ENCODE results near the gene KCNJ11. TPM values are rescaled to one million over a fixed set of nuclear protein-coding genes. Genes with fewer than 3 reads are reported as not detected.

The KCNJ11 gene
- total and polyA plus RNA-seq, 5 donors: 9.2 to 33.1 (median 22.6) TPM

DNA sequence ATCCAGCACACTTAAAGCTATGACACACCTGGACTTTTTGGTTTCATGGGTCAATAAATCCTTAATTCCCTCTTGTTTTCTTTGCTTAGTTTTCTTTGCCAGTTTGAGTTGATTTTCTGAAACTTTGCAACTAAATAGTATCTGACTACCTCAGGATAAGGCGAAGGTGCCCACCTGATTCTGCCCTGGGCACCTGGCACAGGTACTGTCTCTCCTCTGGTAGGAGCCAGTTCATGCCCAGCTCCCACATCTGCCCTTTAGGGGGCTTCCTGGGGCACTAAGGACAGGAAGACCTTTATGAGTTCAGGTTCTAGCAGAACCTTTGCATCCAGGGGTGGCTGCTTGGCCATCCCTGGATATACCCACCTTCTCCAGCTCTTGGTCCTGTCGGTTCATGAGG, 19.6 kb upstream of the KCNJ11 start:
- no peak overlapping the region for H3K27ac ChIP-seq (ENCODE audit: low read length)
- DNase-seq (no peak), ATAC-seq (no peak)
- intact Hi-C loops (cut with DNase I): no loop called here
- H3K4me1 ChIP-seq (ENCODE audit: control insufficient read depth, insufficient read depth, low read length): peaks cover 8% of the 10 kb centered on the region
- H3K4me3 ChIP-seq (ENCODE audit: low read length): no peak overlapping the region
- H3K27me3 ChIP-seq (ENCODE audit: control insufficient read depth, insufficient read depth): no peaks in the 10 kb centered on the region
- WGBS: 87% methylated on average over 2 of the region's 2 CpGs
- H3K9me3 ChIP-seq (ENCODE audit: control insufficient read depth, low read length): no peaks in the 10 kb centered on the region

DNA sequence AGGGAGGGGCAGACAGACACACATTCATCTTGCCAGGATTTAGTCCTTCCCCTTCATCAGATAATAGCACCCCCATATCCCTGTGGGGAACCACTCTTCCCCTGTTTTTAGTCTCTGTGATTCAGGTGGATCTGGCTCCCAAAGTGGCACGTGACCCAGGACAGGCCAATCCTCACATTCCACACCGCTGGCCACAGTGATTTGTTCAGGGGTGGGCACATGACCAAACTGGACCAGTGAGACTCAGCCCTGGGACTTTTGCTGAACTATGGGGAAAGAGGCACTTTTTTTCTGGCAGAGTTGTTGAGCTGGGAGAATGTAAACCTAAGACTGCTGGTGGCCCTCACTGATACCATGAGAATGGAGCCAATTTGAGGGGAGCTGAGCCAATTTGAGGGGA, 19.1 kb upstream of the KCNJ11 start:
- no peak overlapping the region for H3K27ac ChIP-seq (ENCODE audit: low read length)

DNA sequence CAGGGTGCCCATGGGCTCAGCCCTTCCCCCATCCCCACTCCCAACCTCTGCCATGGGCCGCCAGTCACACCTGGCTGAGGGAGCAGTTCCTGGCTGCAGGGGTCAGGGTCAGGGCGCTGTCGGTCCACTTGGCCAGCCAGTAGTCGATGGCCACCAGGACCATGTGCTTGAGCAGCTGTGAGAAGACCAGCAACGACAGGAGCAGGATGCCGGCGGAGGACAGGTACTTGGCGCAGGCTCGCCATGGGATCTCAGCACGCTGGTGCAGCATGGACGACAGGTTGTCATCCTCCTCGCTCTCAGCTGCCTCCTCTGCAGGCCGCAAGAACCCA, 18.3 kb upstream of the KCNJ11 start:
- intact Hi-C loops (cut with DNase I): no loop called here
- H3K9me3 ChIP-seq (ENCODE audit: control insufficient read depth, low read length): no peaks in the 10 kb centered on the region
- 92% methylated on average over 13 of the region's 13 CpGs for WGBS
- ATAC-seq (no peak), DNase-seq (no peak)
- peaks cover 8% of the 10 kb centered on the region for H3K4me1 ChIP-seq (ENCODE audit: control insufficient read depth, insufficient read depth, low read length)
- no peak overlapping the region for H3K4me3 ChIP-seq (ENCODE audit: low read length)
- H3K27me3 ChIP-seq (ENCODE audit: control insufficient read depth, insufficient read depth): no peaks in the 10 kb centered on the region
- peak overlapping the region; percentile 92 for H3K27ac ChIP-seq (ENCODE audit: low read length)

More for the DNA sequence above, 19.1 kb upstream of the KCNJ11 start:
- ATAC-seq (no peak), DNase-seq (no peak)
- intact Hi-C loops (cut with DNase I): no loop called here
- no peaks in the 10 kb centered on the region for H3K9me3 ChIP-seq (ENCODE audit: control insufficient read depth, low read length)
- H3K4me3 ChIP-seq (ENCODE audit: low read length): no peak overlapping the region
- H3K27me3 ChIP-seq (ENCODE audit: control insufficient read depth, insufficient read depth): no peaks in the 10 kb centered on the region
- H3K4me1 ChIP-seq (ENCODE audit: control insufficient read depth, insufficient read depth, low read length): peaks cover 8% of the 10 kb centered on the region
- 94% methylated on average over 2 of the region's 2 CpGs for WGBS

DNA sequence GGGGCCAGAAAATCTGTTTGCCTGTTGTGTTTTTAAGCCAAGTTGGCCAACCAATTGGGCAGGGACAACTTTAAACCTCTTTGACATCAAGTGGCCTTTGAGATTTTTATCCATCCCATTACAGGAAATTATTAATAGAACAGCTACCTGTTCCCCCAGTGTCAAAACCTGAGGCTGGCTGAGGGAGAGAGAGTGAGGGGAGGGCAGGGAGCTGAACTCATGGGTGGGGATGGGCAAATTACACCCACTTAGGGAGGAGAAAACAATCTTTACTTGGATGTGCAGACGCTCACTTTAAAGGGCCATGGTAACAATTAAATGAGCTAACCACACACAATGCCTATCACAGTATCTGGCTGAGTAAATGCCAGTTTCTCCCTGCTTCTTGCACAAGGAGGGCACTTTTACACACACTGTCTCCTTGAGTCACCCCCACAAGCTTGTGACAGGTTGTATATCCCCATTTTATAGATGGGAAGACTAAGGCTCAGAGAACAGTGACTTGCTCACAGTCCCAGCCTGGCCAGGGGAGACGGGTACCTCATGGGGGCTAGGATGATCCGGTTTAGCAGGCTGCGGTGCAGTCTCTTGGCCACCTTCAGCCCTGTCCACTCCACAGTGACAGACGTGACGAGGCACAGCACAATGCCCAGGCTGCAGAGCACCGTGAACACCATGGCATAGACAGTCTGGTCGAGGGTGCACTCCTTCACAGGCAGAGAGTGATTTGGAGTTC, 17.8 kb upstream of the KCNJ11 start:
- DNase-seq (no peak), ATAC-seq (no peak)
- intact Hi-C loops (cut with DNase I): no loop called here
- Histone ChIP-seq H3K9me3 (ENCODE audit: control insufficient read depth, low read length) (no peaks in the 10 kb centered on the region), H3K27me3 (ENCODE audit: control insufficient read depth, insufficient read depth) (no peaks in the 10 kb centered on the region), H3K27ac (ENCODE audit: low read length) (peak overlapping the region; percentile 92), H3K4me3 (ENCODE audit: low read length) (no peak overlapping the region), H3K4me1 (ENCODE audit: control insufficient read depth, insufficient read depth, low read length) (peaks cover 8% of the 10 kb centered on the region)
- 85% methylated on average over 8 of the region's 8 CpGs for WGBS

DNA sequence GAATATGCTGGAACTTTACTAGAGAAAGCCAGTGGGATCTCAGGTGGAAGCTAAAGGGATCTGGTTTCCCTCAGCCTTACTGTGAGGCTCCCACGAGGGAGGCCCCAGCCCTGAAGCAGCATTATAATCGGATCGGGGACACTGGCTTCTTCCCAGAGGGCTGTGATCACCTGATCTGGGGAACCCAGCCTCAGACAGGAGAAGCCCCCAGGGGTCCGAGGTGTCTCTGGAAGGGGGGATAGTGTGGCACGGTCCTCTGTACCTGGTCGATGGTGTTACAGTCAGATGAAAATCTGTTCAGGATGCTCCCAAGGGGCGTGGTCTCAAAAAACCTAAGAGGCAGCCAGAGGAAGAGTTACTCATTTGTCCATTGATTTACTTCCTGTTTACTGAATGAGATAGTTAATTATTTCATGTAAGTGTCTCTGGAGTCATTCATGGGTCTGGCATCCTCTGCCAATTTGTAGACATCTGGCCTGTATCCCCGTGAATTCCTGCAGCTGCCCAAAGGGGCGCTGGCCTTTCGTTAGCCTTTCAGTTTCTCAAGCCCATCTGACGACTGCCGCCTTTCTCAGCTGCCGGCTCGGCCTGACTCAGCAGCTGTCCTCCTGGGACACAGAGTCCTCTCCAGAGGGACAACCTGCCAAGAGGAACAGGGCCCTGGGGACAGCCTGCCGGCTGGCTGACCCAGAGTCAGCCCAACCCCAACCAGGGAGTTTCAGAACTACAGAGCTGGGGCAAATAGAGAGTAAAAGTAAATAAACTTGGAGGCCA, 17.0 kb upstream of the KCNJ11 start:
- DNase-seq (peak; percentile 79 to 89 (median 86)), ATAC-seq (peak; percentile 92 to 93)
- Histone ChIP-seq H3K27me3 (ENCODE audit: control insufficient read depth, insufficient read depth) (no peaks in the 10 kb centered on the region), H3K27ac (ENCODE audit: low read length) (peak overlapping the region; percentile 92), H3K4me1 (ENCODE audit: control insufficient read depth, insufficient read depth, low read length) (peaks cover 8% of the 10 kb centered on the region), H3K4me3 (ENCODE audit: low read length) (no peak overlapping the region), H3K9me3 (ENCODE audit: control insufficient read depth, low read length) (no peaks in the 10 kb centered on the region)
- intact Hi-C loops (cut with DNase I): no loop called here
- 30% methylated on average over 15 of the region's 15 CpGs for WGBS

DNA sequence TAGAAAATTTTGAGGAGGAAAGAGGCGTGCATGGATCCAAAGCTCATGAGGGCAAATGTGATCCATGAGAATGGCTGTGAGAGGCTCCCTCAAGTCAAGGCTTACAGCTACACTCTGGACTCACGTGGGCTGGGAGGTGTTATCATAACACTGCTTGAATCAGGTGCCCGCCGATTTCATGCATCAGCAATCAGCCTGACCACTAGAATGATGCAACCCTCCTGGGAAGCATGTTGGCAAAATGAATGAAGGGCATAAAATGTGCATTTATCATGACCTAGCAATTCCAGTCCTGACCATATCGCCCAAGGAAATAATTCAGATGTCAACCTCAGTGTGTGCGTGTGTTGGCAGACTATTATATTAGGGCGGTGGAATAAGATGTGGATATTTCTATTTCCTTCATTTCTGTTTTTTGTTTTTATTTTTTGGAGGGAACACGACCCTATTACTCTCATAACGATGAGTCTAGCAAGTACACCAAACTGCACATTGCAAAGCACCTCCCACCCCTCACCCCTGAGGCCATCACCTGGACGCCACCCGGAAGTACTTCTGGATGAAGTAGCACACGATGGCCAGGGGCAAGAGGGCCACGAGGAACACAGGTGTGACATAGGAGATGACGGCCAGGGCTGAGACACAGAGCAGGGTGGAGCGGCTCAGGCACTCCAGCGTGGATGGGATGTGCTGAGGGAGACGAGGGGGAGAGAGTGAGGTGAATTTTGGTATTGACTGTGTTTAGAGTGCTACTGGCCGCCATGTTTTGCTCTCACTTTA, 15.7 kb upstream of the KCNJ11 start:
- H3K27me3 ChIP-seq (ENCODE audit: control insufficient read depth, insufficient read depth): no peaks in the 10 kb centered on the region
- no peak for ATAC-seq
- intact Hi-C loops (cut with DNase I): no loop called here
- peaks cover 8% of the 10 kb centered on the region for H3K4me1 ChIP-seq (ENCODE audit: control insufficient read depth, insufficient read depth, low read length)
- WGBS: 84% methylated on average over 18 of the region's 18 CpGs
- H3K4me3 ChIP-seq (ENCODE audit: low read length): no peak overlapping the region
- H3K9me3 ChIP-seq (ENCODE audit: control insufficient read depth, low read length): no peaks in the 10 kb centered on the region
- H3K27ac ChIP-seq (ENCODE audit: low read length): no peak overlapping the region
- no peak for DNase-seq

DNA sequence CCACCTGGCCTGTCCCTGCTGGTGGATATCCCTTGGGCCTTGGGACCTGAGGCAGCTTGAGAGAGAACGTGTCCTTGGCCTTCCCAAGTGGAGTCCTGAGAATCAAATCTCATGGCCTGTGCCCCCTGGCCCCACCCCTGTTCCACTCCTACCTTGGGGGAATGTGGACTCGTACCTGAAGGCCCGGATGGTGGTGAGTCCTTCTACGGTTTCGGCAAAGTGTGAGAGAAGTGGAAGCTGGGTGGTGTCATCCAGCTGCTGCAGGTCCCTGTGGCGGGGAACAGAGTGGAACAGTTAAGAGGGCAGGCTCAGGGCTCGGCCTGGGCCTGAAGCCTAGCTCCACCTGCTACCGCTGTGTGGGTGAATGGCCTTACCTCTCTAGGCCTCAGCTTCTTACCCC, 14.0 kb upstream of the KCNJ11 start:
- ATAC-seq (no peak), DNase-seq (no peak)
- peaks cover 8% of the 10 kb centered on the region for H3K4me1 ChIP-seq (ENCODE audit: control insufficient read depth, insufficient read depth, low read length)
- no peaks in the 10 kb centered on the region for H3K9me3 ChIP-seq (ENCODE audit: control insufficient read depth, low read length)
- H3K27ac ChIP-seq (ENCODE audit: low read length): no peak overlapping the region
- 94% methylated on average over 8 of the region's 8 CpGs for WGBS
- H3K27me3 ChIP-seq (ENCODE audit: control insufficient read depth, insufficient read depth): no peaks in the 10 kb centered on the region
- intact Hi-C loops (cut with DNase I): no loop called here
- H3K4me3 ChIP-seq (ENCODE audit: low read length): no peak overlapping the region

DNA sequence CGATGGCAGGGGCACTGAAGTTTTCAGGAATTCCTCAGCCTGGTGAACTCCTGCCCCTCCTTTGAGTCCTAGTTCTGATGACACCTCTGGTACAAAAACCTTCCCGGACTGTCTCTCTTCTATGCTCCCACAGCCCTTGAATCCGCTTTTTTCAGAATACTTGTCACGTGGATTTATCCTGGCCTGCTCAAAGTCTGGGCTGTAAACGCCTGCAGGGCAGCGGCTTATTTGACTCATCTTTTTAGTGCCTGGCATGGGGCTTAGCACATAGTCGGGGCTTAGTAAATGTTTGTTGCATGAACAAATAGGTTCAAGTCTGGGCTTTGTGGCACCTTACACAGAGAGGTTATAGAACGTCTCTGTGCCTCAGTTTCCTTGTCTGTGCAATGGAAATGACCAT, 13.4 kb upstream of the KCNJ11 start:
- H3K9me3 ChIP-seq (ENCODE audit: control insufficient read depth, low read length): no peaks in the 10 kb centered on the region
- H3K27me3 ChIP-seq (ENCODE audit: control insufficient read depth, insufficient read depth): no peaks in the 10 kb centered on the region
- no peak overlapping the region for H3K27ac ChIP-seq (ENCODE audit: low read length)
- intact Hi-C loops (cut with DNase I): no loop called here
- WGBS: 87% methylated on average over 8 of the region's 8 CpGs
- no peak overlapping the region for H3K4me3 ChIP-seq (ENCODE audit: low read length)
- peaks cover 7% of the 10 kb centered on the region for H3K4me1 ChIP-seq (ENCODE audit: control insufficient read depth, insufficient read depth, low read length)
- DNase-seq (no peak), ATAC-seq (no peak)

DNA sequence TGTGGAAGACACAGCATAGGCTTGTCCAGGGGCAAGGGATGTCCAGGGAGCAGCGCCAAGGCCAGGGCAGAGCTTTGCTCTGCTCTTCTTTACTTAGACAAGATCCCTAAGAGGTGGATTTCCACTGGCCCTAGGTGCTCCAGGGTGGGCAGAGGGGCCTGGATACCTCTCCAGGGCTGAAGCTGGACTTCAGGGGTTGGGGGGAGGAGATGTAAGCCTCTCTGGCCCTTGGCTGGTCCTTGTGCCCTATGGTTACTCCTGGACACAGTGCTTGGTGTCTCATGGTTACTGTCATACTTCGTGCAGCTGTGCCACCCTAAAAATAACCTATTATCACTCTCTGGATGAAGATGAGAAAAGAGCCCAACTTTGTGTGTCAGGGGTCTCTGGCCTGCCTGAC, 12.9 kb upstream of the KCNJ11 start:
- H3K4me1 ChIP-seq (ENCODE audit: control insufficient read depth, insufficient read depth, low read length): peaks cover 3% of the 10 kb centered on the region
- no peak overlapping the region for H3K4me3 ChIP-seq (ENCODE audit: low read length)
- DNase-seq (no peak), ATAC-seq (peak in 1 of 2 donors; percentile 25)
- no peak overlapping the region for H3K27ac ChIP-seq (ENCODE audit: low read length)
- H3K27me3 ChIP-seq (ENCODE audit: control insufficient read depth, insufficient read depth): no peaks in the 10 kb centered on the region
- H3K9me3 ChIP-seq (ENCODE audit: control insufficient read depth, low read length): no peaks in the 10 kb centered on the region
- intact Hi-C loops (cut with DNase I): no loop called here
- WGBS: 79% methylated on average over 2 of the region's 2 CpGs

DNA sequence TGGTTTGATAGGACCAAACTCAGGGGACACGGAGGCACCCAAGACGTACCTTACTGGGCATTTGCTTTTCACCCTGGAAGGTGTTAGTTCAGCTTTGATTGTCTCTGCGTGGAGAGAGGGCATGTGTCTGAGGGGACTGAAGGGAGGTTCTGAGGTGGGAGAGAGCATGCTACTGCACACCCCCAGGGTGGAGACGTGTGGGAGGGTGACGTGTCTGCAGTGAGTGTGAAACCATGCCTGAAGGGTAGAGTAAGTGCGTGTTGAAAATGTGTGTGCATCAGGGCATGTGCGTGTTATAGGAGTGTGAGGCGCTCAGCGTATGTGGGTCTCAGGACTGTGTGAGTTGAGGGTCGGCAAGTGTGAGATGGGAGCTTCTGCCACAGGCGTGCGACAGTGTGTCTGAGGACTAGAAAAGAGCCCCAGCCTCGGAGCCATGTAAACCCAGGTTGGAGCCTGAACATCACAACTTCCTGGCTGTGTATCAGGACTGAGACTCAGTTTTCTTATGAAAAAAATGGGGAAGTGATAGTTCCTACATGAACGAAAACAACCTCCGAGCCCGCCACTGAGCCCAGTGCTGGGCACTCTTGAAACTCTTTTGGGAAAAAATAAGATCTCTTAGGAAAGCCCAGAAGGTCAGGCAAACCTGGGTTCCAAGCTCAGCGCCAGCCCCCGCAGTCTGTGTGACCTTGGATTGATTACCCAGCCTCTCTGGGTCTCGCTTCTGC, 11.8 kb upstream of the KCNJ11 start:
- Histone ChIP-seq H3K4me1 (ENCODE audit: control insufficient read depth, insufficient read depth, low read length) (no peaks in the 10 kb centered on the region), H3K9me3 (ENCODE audit: control insufficient read depth, low read length) (no peaks in the 10 kb centered on the region), H3K27ac (ENCODE audit: low read length) (no peak overlapping the region), H3K27me3 (ENCODE audit: control insufficient read depth, insufficient read depth) (no peaks in the 10 kb centered on the region), H3K4me3 (ENCODE audit: low read length) (no peak overlapping the region)
- WGBS: 88% methylated on average over 19 of the region's 19 CpGs
- no peak for ATAC-seq
- intact Hi-C loops (cut with DNase I): no loop called here
- DNase-seq: no peak

All from right cardiac atrium (tissue), 5 donors.